Endothelial cell of umbilical vein (primary cell): ENCODE data around the gene EVA1A.

Experiments
- CTCF ChIP-seq, 2 donors: IDR thresholded peaks; 1 replicate in 1 of 2; 2 replicates in 1 of 2; pipeline ENCODE4 v1.5.1; 2011; ENCODE audit warnings: low read length in 2 of 2, mild to moderate bottlenecking in 2 of 2, moderate library complexity in 2 of 2, control low read depth in 1 of 2, inconsistent platforms in 1 of 2, low read depth in 1 of 2; ENCODE audit not compliant: insufficient read depth in 1 of 2; ENCODE audit errors: extremely low read depth in 1 of 2
- POLR2AphosphoS5 ChIP-seq: IDR thresholded peaks from 2 replicates; pipeline ENCODE4 v1.6.1; 2012; ENCODE audit warnings: low read depth, mild to moderate bottlenecking, control low read depth, low read length, moderate library complexity; ENCODE audit not compliant: insufficient read depth

GRCh38 chr2:75503048-75503607 is 57.6 kb downstream of the EVA1A start:
- TF ChIP-seq CTCF (IDR thresholded peaks at IDR 0.05; ENCODE audit: extremely low read depth in 1 of 2, insufficient read depth in 1 of 2, low read depth in 1 of 2, low read length in 2 of 2) (no peak), POLR2AphosphoS5 (peak; percentile 94)
